ENCODE results near the gene MYO16.

DNA sequence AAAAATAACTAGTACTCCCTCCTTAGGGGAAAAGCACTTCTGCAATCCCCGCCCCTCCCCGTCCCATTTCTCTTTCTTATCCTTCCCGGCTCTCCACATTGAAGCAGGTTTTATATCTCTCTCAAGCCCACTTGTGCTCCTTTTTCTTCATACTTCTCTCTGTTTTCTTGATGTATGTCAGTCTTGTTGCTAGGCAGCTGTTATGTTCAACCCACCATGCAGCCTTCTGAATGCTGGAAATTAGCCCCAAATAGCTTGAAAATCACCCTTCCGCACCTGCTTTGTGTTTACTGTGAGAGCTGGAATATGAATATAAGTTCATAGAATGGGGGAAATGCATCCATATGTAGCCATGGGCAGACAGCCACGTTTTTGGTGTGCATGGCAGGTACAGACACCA lies 461.4 kb downstream of the MYO16 start:
- no peak for TF ChIP-seq SUZ12 (IDR thresholded peaks at IDR 0.05; ENCODE audit: extremely low read depth, insufficient read depth, insufficient read length)
- TF ChIP-seq YY1 (IDR thresholded peaks at IDR 0.05; ENCODE audit: insufficient read depth, insufficient read length): no peak
